Left cardiac atrium (tissue), 4 donors: ENCODE measurements around the gene PSMD9. TPM values are rescaled to one million over a fixed set of nuclear protein-coding genes. Genes with fewer than 3 reads are reported as not detected.

Experiments used
- ATAC-seq, 2 donors: fragments of 200-7000 bp; cut with Tn5 transposase; one replicate each; pipeline ENCODE4 v1.9.1; 2020; ENCODE audit warnings: mild to moderate bottlenecking in 2 of 2, moderate library complexity in 2 of 2
- DNase-seq: peaks from one replicate; pipeline ENCODE4 v3.0.0-alpha.2; 2020
- intact Hi-C, 2 donors: fragments of 100-400 bp; cut with DNase I; formaldehyde crosslinking; loops; one replicate each; pipeline versions ENCODE4 v1.14.1 to v1.15.1; 2022 to 2023
- total RNA-seq, 2 donors: library from RNA; stranded (reverse); fragmentation: NEBNext Ultra II Directional; extraction: Animal tissue kit (Norgen Biotek cat#: 25700); gene quantifications; one replicate each; pipeline ENCODE4 v1.2.1, GENCODE V29; 2021
- donor health status: DM: no; HTN: yes; CAD: no.
- donor health status: DM: no; HTN: yes; CAD: no; lungs with severe emphysema.
- donor health status: DM: yes; HTN: yes; CAD: no.
- donor health status: Dilated cardiomyopathy.

PSMD9 gene
- total RNA-seq, 2 donors from 2014 or later, result 33.2 to 34.1 TPM

DNA sequence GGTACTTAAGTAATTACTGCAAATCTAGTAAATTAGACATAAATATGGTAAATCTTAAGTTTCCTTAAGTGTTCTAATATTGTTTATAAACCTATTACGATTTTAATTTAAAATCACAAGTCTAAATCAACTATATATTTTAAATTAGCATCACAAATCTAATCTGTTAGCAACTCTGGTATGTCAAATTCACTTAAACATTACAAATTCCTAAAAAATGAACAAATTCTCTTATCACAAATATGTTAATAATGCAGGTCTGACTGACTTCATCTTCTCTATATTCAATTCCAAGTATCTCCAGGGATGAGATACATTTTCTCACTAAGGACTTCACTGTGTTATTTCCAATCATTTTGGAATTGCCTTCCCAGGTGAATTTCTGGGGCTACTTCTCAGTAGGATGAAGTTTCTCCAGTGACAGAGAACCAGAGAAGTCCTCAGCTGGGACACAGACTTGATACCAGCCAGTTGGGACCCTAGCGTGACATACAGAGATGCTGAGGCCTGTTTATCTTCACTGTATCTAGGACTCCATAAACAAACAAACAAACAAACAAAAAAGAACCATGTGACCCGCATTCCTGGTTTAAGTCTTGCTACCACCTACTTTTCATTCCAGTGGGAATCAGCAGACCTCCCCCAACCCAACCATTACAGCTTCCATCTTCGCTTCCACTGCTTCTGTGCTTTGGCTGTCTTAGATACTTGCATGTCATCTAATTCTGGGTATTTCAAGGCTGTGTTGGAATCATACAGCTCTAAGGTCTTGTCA is 51.6 kb downstream of the PSMD9 start:
- ATAC-seq, result no peak
- intact Hi-C loops, result no loop called here
- DNase-seq, result no peak

DNA sequence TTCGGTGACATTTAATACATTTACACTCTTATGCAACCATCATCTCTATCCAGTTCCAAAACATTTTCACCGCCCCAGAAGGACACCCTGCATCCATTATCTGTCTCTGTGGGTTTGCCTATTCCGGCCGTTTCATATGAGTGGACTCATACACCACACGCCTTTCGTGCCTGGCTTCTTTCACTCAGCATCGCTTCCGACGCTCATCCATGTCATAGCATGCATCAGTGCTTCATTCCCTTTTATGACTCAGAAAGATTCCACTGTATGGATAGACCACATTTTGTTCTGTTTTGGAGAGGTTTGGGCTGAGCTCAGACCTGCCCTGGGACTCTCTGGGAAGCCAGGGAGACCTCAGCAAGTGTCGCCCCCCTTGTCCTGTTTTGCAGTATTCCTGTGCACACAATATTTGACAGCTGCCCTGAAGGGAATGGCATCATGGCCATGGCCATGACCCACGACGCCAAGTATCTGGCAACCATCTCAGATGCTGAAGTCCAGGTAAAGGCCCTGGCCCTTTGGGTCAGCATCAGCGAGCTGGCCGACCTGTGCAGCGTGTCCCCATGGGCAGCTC is 53.6 kb downstream of the PSMD9 start:
- intact Hi-C loops, result no loop called here
- ATAC-seq, result no peak
- no peak for DNase-seq

GRCh38 chr12:121943926-121944325 is 55.3 kb downstream of the PSMD9 start:
- intact Hi-C loops, result no loop called here
- DNase-seq (no peak), ATAC-seq (no peak)

GRCh38 chr12:121946313-121947025 is 57.9 kb downstream of the PSMD9 start:
- ATAC-seq (no peak), DNase-seq (no peak)

DNA sequence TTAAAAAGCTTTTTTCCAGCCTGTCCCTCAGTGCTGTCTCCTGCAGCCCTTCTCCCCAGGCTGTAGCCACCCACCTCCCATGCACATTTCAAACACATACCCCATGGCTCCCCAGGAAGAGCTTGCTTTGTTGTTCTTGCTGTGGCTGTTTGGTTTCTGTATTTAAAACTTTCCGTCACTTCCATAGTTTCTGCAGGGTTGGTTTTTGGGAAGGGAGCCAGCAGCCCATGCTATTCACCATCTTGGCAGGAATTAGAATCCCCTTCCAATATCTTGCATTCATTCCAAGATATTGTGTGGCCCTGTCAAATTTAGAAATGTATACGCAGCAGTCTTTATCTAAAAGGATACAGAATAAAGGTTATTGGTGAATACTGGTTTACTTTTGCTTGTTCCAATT is 59.4 kb downstream of the PSMD9 start:
- ATAC-seq, result no peak
- intact Hi-C loops, result no loop called here
- no peak for DNase-seq

More at GRCh38 chr12:121946313-121947025, 57.9 kb downstream of the PSMD9 start:
- intact Hi-C loops, result no loop called here

GRCh38 chr12:121949648-121950397 is 61.2 kb downstream of the PSMD9 start:
- ATAC-seq, result peak in 1 of 2 donors; percentile 37
- no peak for DNase-seq
- intact Hi-C loops, result no loop called here

- intact Hi-C loops, result no loop called here
- DNase-seq (no peak), ATAC-seq (no peak)
These were observed 64.6 kb downstream of the PSMD9 start for GRCh38 chr12:121953117-121953692.

DNA sequence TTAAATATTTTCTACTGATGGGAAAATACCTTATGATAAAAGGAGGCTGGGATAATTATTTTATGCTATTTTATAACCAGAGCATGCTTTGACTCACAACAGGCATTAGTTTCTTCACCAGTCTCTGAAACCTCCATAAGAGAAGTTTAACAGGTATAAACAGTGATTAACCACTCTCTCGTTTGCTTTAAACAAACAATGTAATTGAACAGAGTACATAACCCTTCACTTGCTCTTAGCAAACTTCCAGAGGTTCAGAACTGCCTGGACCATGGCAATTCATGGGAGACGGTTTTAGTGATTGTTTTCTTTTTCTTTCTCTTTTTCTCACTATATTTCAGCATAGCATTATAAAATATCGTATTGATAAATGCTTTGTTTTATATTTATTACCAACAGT is 65.1 kb downstream of the PSMD9 start:
- ATAC-seq (no peak), DNase-seq (no peak)
- intact Hi-C loops, result no loop called here

- intact Hi-C loops, result no loop called here
- DNase-seq, result no peak
- peak in 1 of 2 donors; percentile 38 for ATAC-seq
These were observed 67.0 kb downstream of the PSMD9 start for GRCh38 chr12:121955258-121956237.

DNA sequence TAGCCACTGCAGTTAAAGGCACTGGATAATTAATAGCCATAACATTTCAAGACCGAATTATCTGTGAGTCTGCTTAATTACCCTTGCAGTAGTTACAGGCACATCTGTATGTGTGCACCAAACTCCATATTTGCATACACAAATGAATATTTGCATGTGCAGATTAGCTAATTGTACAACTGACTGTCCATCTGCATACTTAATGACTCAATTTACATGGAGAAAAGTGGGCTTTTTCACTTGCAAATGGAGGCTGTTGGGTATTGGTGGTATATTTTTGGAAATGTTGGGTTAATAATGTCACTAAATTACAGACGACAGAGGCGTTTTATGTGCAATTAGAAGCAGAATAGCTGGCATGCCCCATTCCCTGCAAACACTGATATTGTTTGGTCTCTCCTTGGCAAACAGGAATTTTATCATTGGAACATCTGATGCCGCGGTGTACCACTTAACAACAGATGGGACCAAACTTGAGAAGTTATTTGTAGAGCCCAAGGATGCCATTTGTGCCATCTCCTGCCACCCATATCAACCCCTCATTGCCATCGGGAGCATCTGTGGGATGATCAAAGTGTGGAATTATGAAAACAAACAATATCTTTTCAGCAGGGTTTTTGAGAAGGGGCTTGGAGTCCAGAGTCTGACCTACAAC is 69.4 kb downstream of the PSMD9 start:
- ATAC-seq (no peak), DNase-seq (no peak)
- intact Hi-C loops, result no loop called here

- DNase-seq, result no peak
- intact Hi-C loops, result no loop called here
- no peak for ATAC-seq
These were observed 70.1 kb downstream of the PSMD9 start for GRCh38 chr12:121958541-121959240.

DNA sequence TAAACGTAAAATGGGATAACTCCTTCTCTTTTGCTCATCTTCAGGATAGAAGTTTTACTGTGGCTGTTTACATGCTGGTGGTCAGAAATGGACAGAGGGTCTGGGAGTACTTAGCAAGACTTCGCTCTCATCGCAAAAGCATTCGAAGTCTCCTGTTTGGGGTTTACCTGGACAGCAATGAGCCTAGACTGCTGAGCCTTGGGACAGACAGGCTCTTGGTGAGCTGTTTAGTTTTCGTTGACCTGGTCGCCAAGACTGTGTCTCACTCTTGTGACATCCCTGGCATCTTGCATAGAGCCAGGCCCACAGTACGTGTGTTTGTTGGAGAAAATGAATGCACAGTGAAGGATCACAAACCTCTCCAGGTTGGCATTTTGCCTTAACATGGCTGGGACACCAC is 72.0 kb downstream of the PSMD9 start:
- ATAC-seq, result no peak
- intact Hi-C loops, result no loop called here
- DNase-seq, result no peak

- no peak for ATAC-seq
- intact Hi-C loops, result no loop called here
- DNase-seq, result no peak
These were observed 72.7 kb downstream of the PSMD9 start for GRCh38 chr12:121961195-121961879.

DNA sequence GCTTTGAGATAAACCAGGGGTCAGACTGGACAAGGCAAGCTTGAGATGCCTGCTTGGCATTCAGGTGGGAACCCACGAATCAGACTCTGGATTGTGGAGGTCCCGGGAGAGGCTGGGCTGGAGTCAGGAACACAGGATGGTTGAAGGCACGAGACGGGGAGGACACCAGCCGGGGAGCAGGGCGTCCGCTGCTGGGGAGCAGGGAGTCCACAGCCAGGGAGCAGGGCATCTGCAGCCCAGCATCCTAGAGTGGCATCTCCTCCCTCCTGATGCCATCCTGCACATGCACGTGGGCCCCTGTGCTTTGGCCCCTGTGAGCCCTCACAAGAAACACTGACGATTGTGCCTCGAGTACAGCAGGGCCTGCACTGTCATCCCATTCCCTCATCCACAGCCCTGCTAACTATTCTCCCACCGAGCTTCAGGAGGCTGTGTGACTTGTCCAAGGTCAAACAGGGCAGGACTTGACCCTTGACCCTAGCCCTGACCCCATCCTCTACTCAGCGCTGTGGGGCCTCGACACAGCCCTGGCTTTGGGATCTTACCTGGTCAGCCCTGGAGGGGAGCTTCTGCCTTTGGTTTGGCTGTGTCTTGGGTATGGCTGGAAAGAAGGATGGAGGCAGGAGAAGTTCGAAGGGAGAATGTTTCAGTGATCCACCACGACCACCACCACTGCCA is 74.9 kb downstream of the PSMD9 start:
- no peak for DNase-seq
- no peak for ATAC-seq
- intact Hi-C loops, result no loop called here

DNA sequence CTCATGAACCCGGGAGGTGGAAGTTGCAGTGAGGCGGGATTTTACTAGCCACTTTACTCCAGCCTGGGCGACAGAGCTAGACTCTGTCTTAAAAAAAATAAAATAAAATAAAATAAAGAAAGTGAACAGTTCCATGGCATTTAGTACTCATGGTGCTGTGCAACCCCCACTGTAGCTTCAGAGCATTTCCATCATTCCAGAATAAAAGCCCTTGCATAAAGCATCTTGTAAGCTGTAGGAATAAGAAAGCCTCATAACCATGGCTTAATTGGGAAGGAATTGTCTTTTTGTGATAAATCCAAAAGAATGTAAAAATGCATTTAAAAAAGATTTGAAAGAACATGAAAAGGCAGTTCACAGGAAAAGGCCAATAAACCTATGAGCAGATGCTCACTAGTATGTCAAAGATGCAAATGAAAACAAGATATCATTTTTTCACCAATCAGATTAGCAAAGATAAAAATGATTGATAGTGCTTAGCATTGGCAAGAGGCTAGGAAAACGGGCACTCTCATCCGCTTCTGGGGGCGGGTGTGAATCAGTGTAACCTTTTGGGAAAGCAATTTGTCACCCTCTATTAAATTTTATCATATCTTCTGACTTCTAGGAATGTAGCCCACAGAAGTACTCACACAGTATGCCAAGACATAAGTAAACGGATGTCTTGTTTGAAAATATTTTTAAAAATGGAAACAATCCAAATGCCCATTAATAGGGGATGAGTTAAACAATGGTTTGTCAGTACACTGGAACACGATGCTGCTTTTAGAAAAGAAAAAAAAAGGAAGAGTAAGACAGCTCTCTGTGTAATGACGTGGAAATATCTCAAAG is 76.4 kb downstream of the PSMD9 start:
- peak in 1 of 2 donors; percentile 36 for ATAC-seq
- DNase-seq, result no peak
- intact Hi-C loops, result no loop called here
